HG02840 (cell line): Measurements from ENCODE around the gene AK8.

Experiments
- ATAC-seq: cut with Tn5 transposase; IDR thresholded peaks from one replicate; pipeline ENCODE4 v1.9.1; 2021; ENCODE audit warnings: mild to moderate bottlenecking, moderate library complexity, moderate number of reproducible peaks; ENCODE audit not compliant: unreplicated experiment, low FRiP score

Gene AK8

DNA sequence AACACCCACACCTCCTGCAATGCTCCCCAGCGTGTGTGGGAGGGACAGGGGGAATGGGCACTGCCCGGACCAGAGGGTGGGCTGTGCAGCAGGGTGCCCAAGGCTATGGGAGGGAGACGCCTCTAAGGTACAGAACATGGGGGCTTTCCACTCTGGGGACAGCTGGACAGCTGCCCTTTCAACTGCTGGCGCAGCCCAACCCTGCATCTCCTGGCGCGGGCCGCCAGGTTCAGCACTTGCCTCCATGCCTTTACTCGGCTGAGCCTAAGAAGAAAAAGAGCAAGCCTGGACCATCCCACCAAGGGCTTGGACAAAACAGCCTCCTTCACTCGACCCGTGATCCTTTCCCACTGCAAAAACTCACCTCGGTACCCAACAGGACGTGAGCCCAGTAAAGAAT is 15.0 kb downstream of the AK8 start:
- ATAC-seq: no peak

- no peak for ATAC-seq
Observed at GRCh38 chr9:132862533-132862932, 15.6 kb downstream of the AK8 start.

GRCh38 chr9:132861666-132862065 is 16.4 kb downstream of the AK8 start:
- no peak for ATAC-seq

GRCh38 chr9:132858751-132859150 is 19.3 kb downstream of the AK8 start:
- ATAC-seq: no peak

GRCh38 chr9:132857616-132858342 is 20.3 kb downstream of the AK8 start:
- no peak for ATAC-seq

GRCh38 chr9:132857031-132857430 is 21.1 kb downstream of the AK8 start:
- no peak for ATAC-seq

DNA sequence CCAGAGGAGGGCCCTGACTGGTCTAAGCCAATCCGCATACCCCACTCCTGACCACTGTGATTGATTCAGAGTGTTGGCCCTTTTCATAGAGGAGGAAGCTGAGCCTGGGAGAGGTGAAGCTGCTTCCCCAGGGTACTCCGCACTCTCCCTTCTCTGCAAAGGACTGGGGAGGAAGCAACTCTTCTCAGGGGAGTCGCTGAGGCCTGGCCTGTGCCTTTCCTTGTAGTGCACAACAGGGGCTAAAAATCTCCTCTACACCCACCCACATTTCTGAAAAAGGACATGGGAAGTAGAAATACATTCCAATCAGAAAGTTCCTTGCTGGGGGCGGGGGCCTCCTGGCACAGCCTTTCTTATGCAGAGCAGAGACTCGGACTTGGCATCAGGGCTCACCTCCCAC is 22.2 kb downstream of the AK8 start:
- ATAC-seq: no peak

GRCh38 chr9:132854832-132855231 is 23.3 kb downstream of the AK8 start:
- no peak for ATAC-seq

GRCh38 chr9:132853482-132853881 is 24.6 kb downstream of the AK8 start:
- no peak for ATAC-seq

DNA sequence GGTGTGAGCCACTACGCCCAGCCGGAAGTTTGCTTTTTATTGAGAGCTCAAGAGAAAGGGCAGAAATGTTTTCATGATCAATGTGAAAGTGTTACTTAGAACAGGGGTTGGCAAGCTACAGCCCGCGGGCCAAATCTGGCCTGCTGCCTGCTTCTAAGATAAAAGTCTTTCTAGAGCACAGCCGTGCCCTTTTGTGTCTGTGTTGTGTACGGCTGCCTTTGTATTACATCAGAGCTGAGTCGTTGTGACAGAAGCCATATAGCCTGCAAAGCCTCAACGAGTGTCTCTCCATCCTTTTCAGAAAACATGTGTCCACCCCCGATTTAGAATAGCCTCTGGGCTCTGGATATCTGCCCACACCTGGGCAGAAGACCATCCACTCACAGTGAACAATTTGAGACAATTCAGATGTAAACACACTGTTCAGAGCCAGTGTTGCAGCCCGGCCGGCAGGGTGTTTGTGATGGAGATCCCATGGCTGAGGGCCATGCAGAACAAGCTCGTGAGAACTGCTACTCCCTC is 28.8 kb downstream of the AK8 start:
- ATAC-seq: no peak

DNA sequence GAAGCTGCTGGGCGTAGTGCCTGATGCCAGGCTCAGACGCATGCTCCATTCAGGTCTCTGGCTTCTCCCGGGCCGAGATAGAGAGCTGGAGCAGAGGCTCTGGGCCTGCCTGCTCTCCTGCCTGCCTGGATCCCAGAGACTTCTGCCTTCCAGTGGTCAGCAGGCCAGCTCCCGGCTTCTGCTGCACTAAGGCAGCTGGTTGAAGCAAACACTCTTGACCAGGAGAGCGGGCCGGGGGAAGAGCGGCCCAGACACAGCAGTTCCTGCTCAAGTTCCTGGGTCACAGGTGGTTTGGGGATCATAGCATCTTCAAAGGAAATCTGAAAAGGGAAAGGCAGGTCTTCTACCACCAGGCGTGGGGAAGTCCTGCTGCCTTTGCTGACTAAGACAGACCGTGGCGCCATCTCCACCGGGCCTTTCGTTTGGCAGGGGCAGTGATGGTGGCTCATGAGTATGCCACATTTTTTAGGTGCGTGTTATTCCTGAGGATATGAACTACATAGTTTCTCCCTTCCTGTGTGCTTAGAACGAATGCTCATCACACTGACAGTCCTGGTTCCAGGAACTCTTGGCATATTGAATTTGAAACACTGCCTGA is 31.1 kb downstream of the AK8 start:
- no peak for ATAC-seq

GRCh38 chr9:132846109-132846917 is 31.8 kb downstream of the AK8 start:
- no peak for ATAC-seq

DNA sequence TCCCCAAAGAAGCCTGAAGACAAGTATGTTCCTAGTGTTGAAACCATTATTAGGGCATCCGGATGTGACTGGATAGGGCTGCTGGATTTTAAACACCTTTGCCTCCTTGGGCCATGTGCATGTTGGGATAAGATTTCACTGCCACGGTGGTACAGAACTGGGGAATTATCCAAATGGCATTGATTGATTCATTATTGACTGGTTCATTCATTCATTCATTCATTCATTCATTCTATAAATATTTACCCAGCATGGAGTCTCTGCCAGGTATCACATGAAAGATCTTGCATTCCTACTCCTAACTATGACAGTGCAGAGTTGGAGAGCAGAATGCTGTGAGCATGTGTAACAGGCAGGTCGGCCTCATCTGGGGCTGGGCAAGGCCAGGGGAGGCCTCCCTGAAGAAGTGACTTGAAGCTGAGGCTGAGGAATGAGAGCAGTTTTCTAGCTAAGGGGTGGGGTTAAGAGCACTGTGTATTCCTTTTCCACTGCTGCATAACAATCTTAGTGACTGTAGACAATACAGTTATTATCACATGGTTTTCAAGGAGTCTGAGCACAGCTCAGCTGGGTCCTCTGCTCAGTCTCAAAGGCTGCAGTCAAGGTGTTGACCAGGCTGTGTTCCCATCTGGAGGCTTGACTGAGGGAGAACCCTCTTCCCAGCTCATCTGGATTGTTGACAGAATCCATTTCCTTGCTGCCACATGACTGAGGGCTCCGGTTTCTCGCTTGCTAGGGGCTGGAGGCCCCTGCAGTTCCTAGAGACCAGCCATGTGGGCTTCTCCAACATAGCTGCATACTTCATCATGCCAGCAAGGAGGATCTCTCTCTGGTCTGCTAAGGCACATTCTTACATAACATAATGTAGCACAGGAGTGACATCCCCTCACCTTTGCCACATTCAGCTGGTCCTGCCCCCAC is 35.7 kb downstream of the AK8 start:
- no peak for ATAC-seq

DNA sequence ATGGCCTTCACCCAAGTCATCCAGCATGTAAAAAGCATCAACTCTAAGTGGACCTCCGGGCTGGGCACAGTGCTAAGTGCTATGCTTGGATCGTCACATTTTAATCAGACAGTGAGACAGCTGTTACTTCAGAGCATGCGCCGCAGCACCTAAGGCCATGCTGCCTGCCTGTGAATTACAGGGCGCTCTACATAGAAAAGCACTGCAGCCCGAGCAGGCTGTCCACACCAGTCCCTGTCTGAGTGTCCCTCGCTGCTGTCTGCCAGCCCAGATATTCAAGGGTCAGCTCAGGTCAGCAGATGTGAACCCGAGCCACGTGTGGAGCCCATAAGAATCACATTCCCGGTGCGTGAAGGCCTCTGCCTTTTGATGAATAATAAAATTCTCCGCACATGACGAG is 37.1 kb downstream of the AK8 start:
- no peak for ATAC-seq

- ATAC-seq: no peak
Observed at GRCh38 chr9:132838291-132838690, 39.8 kb downstream of the AK8 start.

- ATAC-seq: no peak
Observed at GRCh38 chr9:132837501-132838286, 40.4 kb downstream of the AK8 start.

GRCh38 chr9:132834343-132834742 is 43.7 kb downstream of the AK8 start:
- ATAC-seq: no peak

DNA sequence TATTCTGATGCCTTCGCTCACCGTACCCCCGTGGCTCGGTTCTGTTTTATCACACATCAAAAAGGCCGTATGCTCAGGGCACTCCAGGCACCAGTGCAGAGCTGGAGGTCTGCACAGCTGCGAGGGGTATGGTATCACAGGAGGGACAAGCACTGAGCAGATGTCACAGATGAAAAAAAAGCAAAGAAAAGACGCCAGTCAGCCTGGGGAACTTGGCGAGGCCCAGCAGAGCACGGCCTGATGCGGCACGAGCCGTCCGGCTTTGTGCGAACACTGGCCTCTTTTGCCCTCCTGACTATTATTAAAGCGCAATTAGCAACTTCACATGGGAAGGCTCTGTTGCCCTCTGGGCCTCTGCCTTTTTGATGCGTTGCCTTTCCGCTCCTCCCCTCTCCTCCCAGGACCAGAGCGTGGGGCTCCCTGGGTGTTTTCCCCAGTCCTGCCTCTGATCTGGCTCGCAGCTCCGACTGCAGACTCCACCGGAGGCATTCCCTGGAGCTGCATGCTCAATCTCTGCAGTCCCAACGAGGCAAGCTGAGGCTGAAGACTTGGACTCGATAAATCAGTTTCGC is 44.4 kb downstream of the AK8 start:
- ATAC-seq: no peak

DNA sequence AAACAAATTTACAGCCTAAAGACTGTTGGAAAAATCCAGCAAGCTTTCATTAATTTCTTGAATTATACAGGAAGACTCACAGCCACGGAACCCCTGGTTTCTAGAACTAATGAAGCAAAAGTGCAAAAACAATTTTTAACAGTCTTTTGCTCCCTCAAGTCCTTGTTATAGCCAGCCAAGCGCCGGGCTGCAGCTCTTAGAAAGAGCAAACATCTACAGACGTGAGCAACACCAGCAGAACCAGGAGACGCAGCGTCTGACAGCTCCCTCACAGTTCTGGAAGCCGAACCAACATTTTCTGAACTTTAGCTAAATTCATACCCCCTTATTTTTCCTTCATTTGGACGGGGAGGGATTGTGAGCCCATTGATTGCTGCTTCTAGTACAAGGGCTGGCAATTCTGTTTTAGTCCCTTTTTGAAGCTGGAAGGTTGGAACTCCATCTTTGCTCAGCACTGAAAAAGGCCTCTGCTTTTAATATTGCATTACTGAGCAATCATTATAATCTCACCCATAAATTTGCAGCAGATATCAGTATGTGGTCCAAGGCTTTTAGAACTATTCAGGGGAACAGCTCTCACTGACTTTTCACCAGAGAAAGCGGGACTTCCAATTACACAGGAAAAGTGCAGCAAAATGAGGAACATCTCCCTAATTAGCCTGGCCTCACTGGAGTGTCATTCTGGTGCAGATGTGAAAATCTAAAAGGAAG is 45.8 kb downstream of the AK8 start:
- ATAC-seq: no peak
